Measurements from ENCODE around the gene HEPHL1. TPM values are rescaled to one million over a fixed set of nuclear protein-coding genes. Genes with fewer than 3 reads are reported as not detected.

HEPHL1 gene
- total and polyA plus RNA-seq, 2 donors (not counting 1 experiment from before 2014, with no cell fraction given) = not detected

DNA sequence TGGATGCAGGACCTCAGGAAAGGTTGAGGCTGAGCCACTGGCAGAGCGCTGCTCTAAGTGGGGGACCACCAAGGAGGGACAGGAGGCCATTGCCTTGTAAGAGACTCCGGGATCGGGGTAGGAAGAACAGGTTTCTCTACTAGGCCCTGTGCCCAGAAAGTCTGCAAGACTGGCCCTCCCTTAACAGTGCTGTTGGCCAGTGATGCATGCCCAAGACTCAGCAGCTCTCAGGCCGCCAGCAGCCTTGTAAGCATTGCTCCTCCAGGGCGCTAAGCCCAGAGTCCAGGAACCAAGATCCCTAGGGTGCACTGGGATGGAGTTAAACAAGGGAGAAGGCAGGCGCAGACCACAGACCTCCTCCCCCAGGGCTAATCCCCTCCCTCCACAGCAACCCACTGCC lies 68.2 kb downstream of the HEPHL1 start:
- DNase-seq (ENCODE audit: low read depth in 2 of 2) = no peak
- no peaks in the 10 kb centered on the region for H3K4me1 ChIP-seq (ENCODE audit: control insufficient read depth, extremely low read depth, insufficient read depth, low read length)

DNA sequence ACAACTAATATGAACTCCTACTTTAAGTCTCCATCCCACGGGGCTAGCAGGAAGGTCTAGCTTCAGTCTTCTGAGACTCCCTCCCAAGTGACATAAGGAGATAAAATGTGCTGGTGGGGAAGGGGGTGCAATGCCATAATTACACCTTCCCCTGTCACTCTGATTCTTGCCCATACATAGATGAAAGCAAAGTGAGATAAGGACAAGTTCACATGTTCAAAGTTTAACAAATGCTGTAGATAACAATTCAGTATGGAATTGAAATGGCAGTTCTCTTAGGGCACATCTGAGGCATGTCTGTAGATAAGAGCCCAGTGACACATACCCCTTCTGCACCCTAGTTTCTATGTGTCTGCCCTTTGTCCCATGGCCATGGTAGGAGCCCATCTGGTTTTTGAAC lies 69.2 kb downstream of the HEPHL1 start:
- H3K36me3 ChIP-seq (ENCODE audit: control insufficient read depth, insufficient read depth, low read length) = no peaks in the 10 kb centered on the region

More for the DNA sequence above, 68.2 kb downstream of the HEPHL1 start:
- Histone ChIP-seq H3K4me2 (ENCODE audit: extremely low read depth, insufficient read depth, low read length) (no peak overlapping the region), H3K9ac (ENCODE audit: insufficient read depth, low read length) (no peak overlapping the region), H3K79me2 (ENCODE audit: control insufficient read depth, insufficient read depth, low read length) (no peaks in the 10 kb centered on the region), H3K36me3 (ENCODE audit: control insufficient read depth, insufficient read depth, low read length) (no peaks in the 10 kb centered on the region), H3K4me3 (replicated peaks in 1 of 4; ENCODE audit: control extremely low read depth in 1 of 4, insufficient read depth in 1 of 4, low read depth in 3 of 4, low read length in 4 of 4) (no peak overlapping the region), H2AFZ (ENCODE audit: low read length) (no peak overlapping the region), H3K27me3 (ENCODE audit: control insufficient read depth, insufficient read depth, low read length) (no peaks in the 10 kb centered on the region), H3K27ac (ENCODE audit: insufficient read depth, low read length) (no peak overlapping the region), H3K9me3 (ENCODE audit: control insufficient read depth, insufficient read depth, low read depth, low read length) (no peaks in the 10 kb centered on the region), H4K20me1 (ENCODE audit: control insufficient read depth, extremely low read depth, insufficient read depth, low read length) (no peaks in the 10 kb centered on the region)
- TF ChIP-seq, protein P1, sequence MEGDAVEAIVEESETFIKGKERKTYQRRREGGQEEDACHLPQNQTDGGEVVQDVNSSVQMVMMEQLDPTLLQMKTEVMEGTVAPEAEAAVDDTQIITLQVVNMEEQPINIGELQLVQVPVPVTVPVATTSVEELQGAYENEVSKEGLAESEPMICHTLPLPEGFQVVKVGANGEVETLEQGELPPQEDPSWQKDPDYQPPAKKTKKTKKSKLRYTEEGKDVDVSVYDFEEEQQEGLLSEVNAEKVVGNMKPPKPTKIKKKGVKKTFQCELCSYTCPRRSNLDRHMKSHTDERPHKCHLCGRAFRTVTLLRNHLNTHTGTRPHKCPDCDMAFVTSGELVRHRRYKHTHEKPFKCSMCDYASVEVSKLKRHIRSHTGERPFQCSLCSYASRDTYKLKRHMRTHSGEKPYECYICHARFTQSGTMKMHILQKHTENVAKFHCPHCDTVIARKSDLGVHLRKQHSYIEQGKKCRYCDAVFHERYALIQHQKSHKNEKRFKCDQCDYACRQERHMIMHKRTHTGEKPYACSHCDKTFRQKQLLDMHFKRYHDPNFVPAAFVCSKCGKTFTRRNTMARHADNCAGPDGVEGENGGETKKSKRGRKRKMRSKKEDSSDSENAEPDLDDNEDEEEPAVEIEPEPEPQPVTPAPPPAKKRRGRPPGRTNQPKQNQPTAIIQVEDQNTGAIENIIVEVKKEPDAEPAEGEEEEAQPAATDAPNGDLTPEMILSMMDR (conservative IDR thresholded peaks at IDR 0.05 in 1 of 2, IDR thresholded peaks at IDR 0.05 in 1 of 2; ENCODE audit: low read depth in 1 of 2, low read length in 2 of 2) = no peak
- TF ChIP-seq EZH2 (IDR thresholded peaks at IDR 0.05; ENCODE audit: low read length, missing control alignments) = no peak

DNA sequence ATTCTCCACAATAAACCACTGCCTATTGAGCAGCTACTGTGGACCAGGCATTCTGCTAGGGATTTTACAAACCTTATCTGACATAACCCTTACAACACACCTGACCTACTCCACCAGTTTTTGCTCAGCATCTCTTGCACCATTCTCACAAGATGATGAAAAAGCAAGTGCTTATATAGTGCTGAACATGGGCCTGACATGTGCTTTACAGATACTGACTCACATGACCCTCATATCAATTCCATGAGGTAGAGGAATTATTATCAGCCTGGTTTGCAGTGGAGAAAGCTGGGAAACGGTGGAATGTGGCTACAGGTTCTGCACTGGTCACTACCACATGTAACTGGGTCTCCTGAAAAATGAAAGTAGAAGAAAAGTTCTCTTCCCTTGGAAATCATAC lies 69.9 kb downstream of the HEPHL1 start:
- TF ChIP-seq EZH2 (IDR thresholded peaks at IDR 0.05; ENCODE audit: low read length, missing control alignments) = no peak
- TF ChIP-seq, protein P1 (conservative IDR thresholded peaks at IDR 0.05 in 1 of 2, IDR thresholded peaks at IDR 0.05 in 1 of 2; ENCODE audit: low read depth in 1 of 2, low read length in 2 of 2) = no peak
- H2AFZ ChIP-seq (ENCODE audit: low read length) = no peak overlapping the region
- no peaks in the 10 kb centered on the region for H3K9me3 ChIP-seq (ENCODE audit: control insufficient read depth, insufficient read depth, low read depth, low read length)
- H4K20me1 ChIP-seq (ENCODE audit: control insufficient read depth, extremely low read depth, insufficient read depth, low read length) = no peaks in the 10 kb centered on the region
- no peak overlapping the region for H3K27ac ChIP-seq (ENCODE audit: insufficient read depth, low read length)
- no peak for DNase-seq (ENCODE audit: low read depth in 2 of 2)
- H3K4me1 ChIP-seq (ENCODE audit: control insufficient read depth, extremely low read depth, insufficient read depth, low read length) = no peaks in the 10 kb centered on the region
- H3K4me2 ChIP-seq (ENCODE audit: extremely low read depth, insufficient read depth, low read length) = no peak overlapping the region
- no peaks in the 10 kb centered on the region for H3K27me3 ChIP-seq (ENCODE audit: control insufficient read depth, insufficient read depth, low read length)
- no peak overlapping the region for H3K4me3 ChIP-seq (replicated peaks in 1 of 4; ENCODE audit: control extremely low read depth in 1 of 4, insufficient read depth in 1 of 4, low read depth in 3 of 4, low read length in 4 of 4)
- H3K36me3 ChIP-seq (ENCODE audit: control insufficient read depth, insufficient read depth, low read length) = no peaks in the 10 kb centered on the region
- H3K79me2 ChIP-seq (ENCODE audit: control insufficient read depth, insufficient read depth, low read length) = no peaks in the 10 kb centered on the region
- no peak overlapping the region for H3K9ac ChIP-seq (ENCODE audit: insufficient read depth, low read length)

More for the DNA sequence above, 69.2 kb downstream of the HEPHL1 start:
- no peak overlapping the region for H3K4me3 ChIP-seq (replicated peaks in 1 of 4; ENCODE audit: control extremely low read depth in 1 of 4, insufficient read depth in 1 of 4, low read depth in 3 of 4, low read length in 4 of 4)
- H3K27me3 ChIP-seq (ENCODE audit: control insufficient read depth, insufficient read depth, low read length) = no peaks in the 10 kb centered on the region
- H4K20me1 ChIP-seq (ENCODE audit: control insufficient read depth, extremely low read depth, insufficient read depth, low read length) = no peaks in the 10 kb centered on the region
- no peak overlapping the region for H3K9ac ChIP-seq (ENCODE audit: insufficient read depth, low read length)
- no peak overlapping the region for H3K27ac ChIP-seq (ENCODE audit: insufficient read depth, low read length)
- H3K79me2 ChIP-seq (ENCODE audit: control insufficient read depth, insufficient read depth, low read length) = no peaks in the 10 kb centered on the region
- no peak overlapping the region for H3K4me2 ChIP-seq (ENCODE audit: extremely low read depth, insufficient read depth, low read length)
- no peak for DNase-seq (ENCODE audit: low read depth in 2 of 2)
- H3K9me3 ChIP-seq (ENCODE audit: control insufficient read depth, insufficient read depth, low read depth, low read length) = no peaks in the 10 kb centered on the region
- no peak for TF ChIP-seq EZH2 (IDR thresholded peaks at IDR 0.05; ENCODE audit: low read length, missing control alignments)
- TF ChIP-seq, protein P1 (conservative IDR thresholded peaks at IDR 0.05 in 1 of 2, IDR thresholded peaks at IDR 0.05 in 1 of 2; ENCODE audit: low read depth in 1 of 2, low read length in 2 of 2) = no peak
- H2AFZ ChIP-seq (ENCODE audit: low read length) = no peak overlapping the region
- no peaks in the 10 kb centered on the region for H3K4me1 ChIP-seq (ENCODE audit: control insufficient read depth, extremely low read depth, insufficient read depth, low read length)
